Ovary (tissue), 9 donors: ENCODE results near the gene FIG4. TPM values are rescaled to one million over a fixed set of nuclear protein-coding genes. Genes with fewer than 3 reads are reported as not detected.
"Not testable (repeated sequence)": the region's sequence is repeated elsewhere in the genome, so short reads cannot be mapped to it uniquely, and the experiment has no call there.

ENCODE experiments used
- DNase-seq, 5 donors: peaks; one replicate each; pipeline ENCODE4 v3.0.0-alpha.2; 2019 to 2020
- H3K27ac ChIP-seq, 2 donors: fragments of 200-600 bp; one replicate each; pipeline versions ENCODE4 v1.5.1 to v1.8.0; 2019 to 2022
- H3K27me3 ChIP-seq: fragments of 200-600 bp; one replicate; pipeline ENCODE4 v1.8.0; 2022
- H3K36me3 ChIP-seq: fragments of 200-600 bp; sonication (generic); one replicate; pipeline ENCODE4 v1.5.1; 2019
- H3K4me1 ChIP-seq: one replicate; pipeline ENCODE4 v1.8.1; 2013; ENCODE audit warnings: mild to moderate bottlenecking, moderate library complexity; ENCODE audit not compliant: insufficient read depth
- H3K4me3 ChIP-seq: fragments of 200-600 bp; sonication (generic); one replicate; pipeline ENCODE4 v1.5.1; 2017
- H3K9me3 ChIP-seq, 2 donors: fragments of 200-600 bp in 1 of 2; sonication (generic) in 1 of 2; one replicate each; pipeline versions ENCODE4 v1.5.1 to v1.8.1; 2013 to 2019; ENCODE audit warnings: mild to moderate bottlenecking in 1 of 2, moderate library complexity in 1 of 2
- EP300 ChIP-seq: sonication (generic); formaldehyde crosslinking; IDR thresholded peaks from one replicate; pipeline ENCODE4 v1.6.1; 2017; ENCODE audit warnings: antibody characterized with exemption
- POLR2A ChIP-seq: fragments of 450-650 bp; IDR thresholded peaks from one replicate; pipeline ENCODE4 v1.6.1; 2017; ENCODE audit warnings: antibody characterized with exemption, mild to moderate bottlenecking, moderate library complexity
- WGBS, 3 donors: extraction: QIAGEN DNeasy Blood & Tissue Kit in 1 of 3; methylation state at CpG; one replicate each; pipeline versions ENCODE4 v1.1.5 to v1.1.7; 2013 to 2017; 5-methylcytosine and 5-hydroxymethylcytosine counted together
- intact Hi-C, 4 donors: fragments of 100-400 bp; cut with DNase I; formaldehyde crosslinking; loops; one replicate each; pipeline versions ENCODE4 v1.11.0 to v1.15.1; 2022 to 2023
- polyA plus RNA-seq, 2 donors: library from polyadenylated mRNA; stranded (reverse); fragments of 200-250 nt in 1 of 2; fragments of 350-450 nt in 1 of 2; fragmentation: Illumina TruSeq in 1 of 2; extraction: RNeasy Lipid Tissue Mini Kit (QIAGEN cat#74804) in 1 of 2; gene quantifications; one replicate each; pipeline ENCODE4 v1.2.3, GENCODE V29; 2013 to 2014
- total RNA-seq, 7 donors: library from RNA; depleted of rRNA in 2 of 7; stranded (reverse); fragments of >200 nt in 2 of 7; fragmentation: NEBNext Ultra II Directional in 3 of 7; extraction: Animal tissue kit (Norgen Biotek cat#: 25700) in 3 of 7; gene quantifications; one replicate each; pipeline versions ENCODE4 v1.1.0 to v1.2.4, GENCODE V29; 2016 to 2023
- TF ChIP-seq, protein P1 (sequence below), 3 donors: fragments of 450-650 bp in 2 of 3; fragments of 200-600 bp in 1 of 3; IDR thresholded peaks; one replicate each; pipeline versions ENCODE4 v1.5.1 to v1.8.0; 2016 to 2022; ENCODE audit warnings: antibody characterized with exemption in 3 of 3, mild to moderate bottlenecking in 1 of 3
- donor health status: DM: no; HTN: no; CAD: no; lungs with moderate emphysema.
- donor health status: DM: no; HTN: no; CAD: no.
- donor health status: Bipolar disorder and iron deficiency.
- donor health status: DM: yes; HTN: yes; CAD: no.
- donor health status: DM: no; HTN: no; CAD: no.
- donor health status: DM: yes; HTN: yes; CAD: no.

FIG4 gene
- total and polyA plus RNA-seq, 9 donors, result 7.4 to 17.5 (median 13.3) TPM

DNA sequence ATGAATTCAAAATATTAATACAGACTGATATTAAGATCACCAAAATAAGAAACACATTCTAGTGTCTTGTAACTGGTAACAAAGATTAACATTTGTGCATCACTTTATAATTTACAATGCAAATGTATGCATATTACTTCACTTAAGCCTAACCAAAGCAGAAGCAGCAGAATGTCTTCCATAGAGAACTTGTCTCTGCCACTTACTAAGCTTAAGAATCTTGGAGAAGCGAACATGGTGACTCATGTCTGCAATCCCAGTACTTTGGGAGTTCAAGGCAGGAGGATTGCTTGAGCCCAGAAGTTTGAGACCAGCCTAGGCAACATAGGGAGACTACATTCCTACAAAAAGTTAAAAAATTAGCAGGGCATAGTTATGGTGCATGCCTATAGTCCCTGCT is 18.9 kb upstream of the FIG4 start:
- no peak overlapping the region for H3K4me3 ChIP-seq
- intact Hi-C loops, result no loop called here
- no peaks in the 10 kb centered on the region for H3K4me1 ChIP-seq
- H3K27me3 ChIP-seq, result peaks cover 2% of the 10 kb centered on the region
- no peaks in the 10 kb centered on the region for H3K9me3 ChIP-seq
- DNase-seq, result no peak
- TF ChIP-seq POLR2A (no peak), EP300 (no peak)
- TF ChIP-seq, protein P1, sequence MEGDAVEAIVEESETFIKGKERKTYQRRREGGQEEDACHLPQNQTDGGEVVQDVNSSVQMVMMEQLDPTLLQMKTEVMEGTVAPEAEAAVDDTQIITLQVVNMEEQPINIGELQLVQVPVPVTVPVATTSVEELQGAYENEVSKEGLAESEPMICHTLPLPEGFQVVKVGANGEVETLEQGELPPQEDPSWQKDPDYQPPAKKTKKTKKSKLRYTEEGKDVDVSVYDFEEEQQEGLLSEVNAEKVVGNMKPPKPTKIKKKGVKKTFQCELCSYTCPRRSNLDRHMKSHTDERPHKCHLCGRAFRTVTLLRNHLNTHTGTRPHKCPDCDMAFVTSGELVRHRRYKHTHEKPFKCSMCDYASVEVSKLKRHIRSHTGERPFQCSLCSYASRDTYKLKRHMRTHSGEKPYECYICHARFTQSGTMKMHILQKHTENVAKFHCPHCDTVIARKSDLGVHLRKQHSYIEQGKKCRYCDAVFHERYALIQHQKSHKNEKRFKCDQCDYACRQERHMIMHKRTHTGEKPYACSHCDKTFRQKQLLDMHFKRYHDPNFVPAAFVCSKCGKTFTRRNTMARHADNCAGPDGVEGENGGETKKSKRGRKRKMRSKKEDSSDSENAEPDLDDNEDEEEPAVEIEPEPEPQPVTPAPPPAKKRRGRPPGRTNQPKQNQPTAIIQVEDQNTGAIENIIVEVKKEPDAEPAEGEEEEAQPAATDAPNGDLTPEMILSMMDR (IDR thresholded peaks at IDR 0.05), result no peak
- 88 to 90% (median 89%) methylated on average over 1 of the region's 1 CpG for WGBS, 3 donors
- no peaks in the 10 kb centered on the region for H3K36me3 ChIP-seq
- no peak overlapping the region for H3K27ac ChIP-seq

DNA sequence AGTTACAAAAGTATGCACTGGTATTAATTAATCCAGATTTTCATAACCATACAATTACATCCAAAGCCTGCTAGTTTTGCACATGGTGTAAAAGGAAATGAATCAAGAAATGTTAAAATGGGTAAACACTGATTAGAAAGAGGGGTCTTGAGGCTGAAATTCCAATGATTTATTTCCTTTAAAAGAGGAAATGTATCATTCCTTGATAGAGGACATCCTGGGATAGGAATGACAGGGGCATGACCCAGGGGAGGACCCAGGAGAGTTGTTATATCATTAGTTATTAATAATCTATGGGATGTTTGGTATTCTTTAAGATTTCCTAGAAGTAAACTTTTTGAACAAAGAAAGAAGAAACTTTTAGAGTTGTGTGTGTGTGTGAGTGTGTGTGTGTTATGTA is 18.3 kb upstream of the FIG4 start:
- no peak for DNase-seq
- no peak for TF ChIP-seq EP300
- TF ChIP-seq POLR2A, result no peak
- TF ChIP-seq, protein P1 (IDR thresholded peaks at IDR 0.05), result no peak
- no peak overlapping the region for H3K4me3 ChIP-seq
- no peaks in the 10 kb centered on the region for H3K36me3 ChIP-seq
- H3K9me3 ChIP-seq, result no peaks in the 10 kb centered on the region
- intact Hi-C loops, result no loop called here
- H3K4me1 ChIP-seq, result no peaks in the 10 kb centered on the region
- H3K27me3 ChIP-seq, result peaks cover 2% of the 10 kb centered on the region
- H3K27ac ChIP-seq, result no peak overlapping the region

DNA sequence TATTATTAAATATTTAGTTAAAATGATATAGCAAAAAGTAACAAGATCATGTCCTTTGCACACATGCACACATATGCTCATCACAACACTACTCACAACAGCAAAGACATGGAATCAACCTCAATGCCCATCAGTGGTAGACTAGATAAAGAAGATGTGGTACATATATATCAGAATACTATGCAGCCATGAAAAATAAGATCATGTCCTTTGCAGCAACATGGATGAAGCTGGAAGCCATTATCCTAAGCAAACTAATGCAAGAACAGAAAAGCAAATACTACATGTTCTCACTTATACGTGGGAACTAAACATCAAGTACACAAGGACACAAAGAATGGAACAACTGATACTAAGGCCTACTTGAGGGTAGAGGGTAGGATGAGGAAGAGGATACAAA is 14.4 kb upstream of the FIG4 start:
- Histone ChIP-seq H3K27me3 (peaks cover 2% of the 10 kb centered on the region), H3K9me3 (no peaks in the 10 kb centered on the region), H3K4me3 (no peak overlapping the region), H3K4me1 (peaks cover 2% of the 10 kb centered on the region), H3K27ac (no peak overlapping the region), H3K36me3 (no peaks in the 10 kb centered on the region)
- intact Hi-C loops, result no loop called here
- DNase-seq, result no peak
- 94 to 97% (median 96%) methylated on average over 1 of the region's 1 CpG for WGBS, 3 donors
- TF ChIP-seq POLR2A (no peak), EP300 (no peak)
- TF ChIP-seq, protein P1 (IDR thresholded peaks at IDR 0.05), result no peak

DNA sequence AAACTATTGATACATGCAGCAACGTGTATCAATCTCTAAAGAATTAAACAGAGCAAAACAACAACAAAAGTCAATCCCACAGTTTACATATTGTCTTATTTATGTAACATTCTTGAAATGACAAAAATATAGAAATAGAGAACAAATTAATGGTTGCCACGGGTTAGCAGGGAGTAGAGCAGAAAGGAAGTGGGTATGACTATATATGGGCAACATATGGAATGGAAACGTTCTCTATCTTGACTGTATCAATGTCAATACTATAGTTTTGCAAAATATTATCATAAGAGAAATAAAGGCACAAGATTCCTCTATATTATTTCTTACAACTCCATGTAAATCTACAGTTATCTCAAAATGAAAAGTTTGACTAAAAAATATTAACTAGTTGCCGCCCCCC is 12.9 kb upstream of the FIG4 start:
- Histone ChIP-seq H3K4me1 (peaks cover 2% of the 10 kb centered on the region), H3K27ac (no peak overlapping the region), H3K36me3 (no peaks in the 10 kb centered on the region), H3K4me3 (no peak overlapping the region), H3K9me3 (no peaks in the 10 kb centered on the region), H3K27me3 (peaks cover 2% of the 10 kb centered on the region)
- WGBS, 3 donors, result 66 to 79% (median 66%) methylated on average over 4 of the region's 4 CpGs
- intact Hi-C loops, result no loop called here
- DNase-seq, result no peak
- TF ChIP-seq POLR2A (no peak), EP300 (no peak)
- TF ChIP-seq, protein P1 (IDR thresholded peaks at IDR 0.05), result no peak

DNA sequence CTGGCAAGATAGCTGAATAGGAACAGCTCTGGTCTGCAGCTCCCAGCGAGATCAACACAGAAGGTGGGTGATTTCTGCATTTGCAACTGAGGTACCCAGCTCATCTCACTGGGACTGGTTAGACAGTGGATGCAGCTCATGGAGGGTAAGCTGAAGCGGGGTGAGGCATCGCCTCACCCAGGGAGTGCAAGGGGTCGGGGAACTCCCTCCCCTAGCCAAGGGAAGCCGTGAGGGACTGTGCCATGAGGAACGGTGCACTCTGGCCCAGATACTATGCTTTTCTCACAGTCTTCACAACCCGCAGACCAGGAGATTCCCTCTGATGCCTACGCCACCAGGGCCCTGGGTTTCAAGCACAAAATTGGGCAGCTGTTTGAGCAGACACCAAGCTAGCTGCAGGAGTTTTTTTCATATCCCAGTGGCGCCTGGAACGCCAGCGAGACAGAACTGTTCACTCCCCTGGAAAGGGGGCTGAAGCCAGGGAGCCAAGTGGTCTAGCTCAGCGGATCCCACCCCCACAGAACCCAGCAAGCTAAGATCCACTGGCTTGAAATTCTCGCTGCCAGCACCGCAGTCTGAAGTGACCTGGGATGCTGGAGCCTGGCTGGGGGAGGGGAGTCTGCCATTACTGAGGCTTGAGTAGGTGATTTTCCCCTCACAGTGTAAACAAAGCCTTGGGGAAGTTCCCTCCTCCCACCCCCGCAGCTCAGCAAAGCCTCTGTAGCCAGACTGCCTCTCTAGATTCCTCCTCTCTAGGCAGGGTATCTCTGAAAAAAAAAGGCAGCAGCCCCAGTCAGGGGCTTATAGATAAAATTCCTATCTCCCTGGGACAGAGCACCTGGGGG is 12.2 kb upstream of the FIG4 start:
- H3K27me3 ChIP-seq, H3K9me3 ChIP-seq, H3K4me1 ChIP-seq, H3K27ac ChIP-seq, intact Hi-C loops, H3K36me3 ChIP-seq, DNase-seq, H3K4me3 ChIP-seq: not testable (repeated sequence)
- 65 to 77% (median 74%) methylated on average over 15 of the region's 15 CpGs for WGBS, 3 donors
